GM23338 (cell line): ENCODE data around the gene IL1RAPL2. TPM values are rescaled to one million over a fixed set of nuclear protein-coding genes. Genes with fewer than 3 reads are reported as not detected.

Experiments
- ATAC-seq: fragments of 200-7000 bp; cut with Tn5 transposase; 3 replicates; pipeline ENCODE4 v1.9.1; 2020
- DNase-seq: peaks from one replicate; pipeline ENCODE4 v3.0.0-alpha.2; 2015; ENCODE audit warnings: low spot score
- H2AFZ ChIP-seq: fragments of 200-600 bp; sonication (generic); 2 replicates; pipeline ENCODE4 v1.8.0; 2016; ENCODE audit warnings: antibody characterized with exemption, mild to moderate bottlenecking, moderate library complexity
- H3F3A ChIP-seq: fragments of 200-600 bp; sonication (generic); replicated peaks from 2 replicates; pipeline ENCODE4 v1.8.0; 2017; ENCODE audit warnings: antibody characterized with exemption, mixed run types, low read depth
- H3K27ac ChIP-seq: fragments of 200-600 bp; sonication (generic); 2 replicates; pipeline ENCODE4 v1.6.1; 2016; ENCODE audit warnings: low read depth
- H3K27me3 ChIP-seq: fragments of 200-600 bp; sonication (generic); 2 replicates; pipeline ENCODE4 v1.8.0; 2016; ENCODE audit warnings: mild to moderate bottlenecking, mixed run types, moderate library complexity; ENCODE audit not compliant: insufficient read depth
- H3K36me3 ChIP-seq: fragments of 200-600 bp; sonication (generic); 2 replicates; pipeline ENCODE4 v1.8.0; 2016; ENCODE audit warnings: mild to moderate bottlenecking; ENCODE audit not compliant: insufficient read depth
- H3K4me1 ChIP-seq: fragments of 200-600 bp; sonication (generic); 2 replicates; pipeline ENCODE4 v1.8.0; 2016; ENCODE audit warnings: mild to moderate bottlenecking, moderate library complexity; ENCODE audit not compliant: insufficient read depth
- H3K4me2 ChIP-seq: fragments of 200-600 bp; sonication (generic); 2 replicates; pipeline ENCODE4 v1.7.1; 2017; ENCODE audit warnings: mixed run types
- H3K4me3 ChIP-seq: fragments of 200-600 bp; sonication (generic); 2 replicates; pipeline ENCODE4 v1.6.1; 2016; ENCODE audit warnings: mixed run types
- H3K79me2 ChIP-seq: fragments of 200-600 bp; sonication (generic); replicated peaks from 2 replicates; pipeline ENCODE4 v1.8.0; 2017; ENCODE audit warnings: mild to moderate bottlenecking; ENCODE audit not compliant: insufficient read depth
- H3K9me2 ChIP-seq: fragments of 200-600 bp; sonication (generic); 2 replicates; pipeline ENCODE4 v1.8.0; 2017; ENCODE audit not compliant: insufficient read depth
- H4K20me1 ChIP-seq: fragments of 200-600 bp; sonication (generic); replicated peaks from 2 replicates; pipeline ENCODE4 v1.8.0; 2017; ENCODE audit warnings: mild to moderate bottlenecking; ENCODE audit not compliant: insufficient read depth
- H3K27ac Mint-ChIP-seq: 2 replicates; pipeline ENCODE4 v1.8.0; 2020; ENCODE audit warnings: inconsistent platforms, mild to moderate bottlenecking, moderate library complexity, mixed read lengths
- H3K27me3 Mint-ChIP-seq: 3 replicates; pipeline ENCODE4 v1.8.0; 2022; ENCODE audit warnings: low read depth, mild to moderate bottlenecking, moderate library complexity, mixed read lengths, inconsistent platforms; ENCODE audit not compliant: insufficient read depth, poor library complexity
- H3K36me3 Mint-ChIP-seq: 3 replicates; pipeline ENCODE4 v1.8.0; 2021; ENCODE audit warnings: low read depth, mild to moderate bottlenecking, inconsistent platforms, moderate library complexity, mixed read lengths
- H3K4me1 Mint-ChIP-seq: 3 replicates; pipeline ENCODE4 v1.8.0; 2020; ENCODE audit warnings: mild to moderate bottlenecking, inconsistent platforms, mixed read lengths
- H3K4me3 Mint-ChIP-seq: 3 replicates; pipeline ENCODE4 v1.8.0; 2021; ENCODE audit warnings: moderate library complexity, mild to moderate bottlenecking, inconsistent platforms, mixed read lengths
- H3K9me3 Mint-ChIP-seq: 3 replicates; pipeline ENCODE4 v1.8.0; 2020; ENCODE audit warnings: moderate library complexity, mild to moderate bottlenecking, inconsistent platforms, mixed read lengths
- CTCF ChIP-seq, 2 experiments: fragments of 200-600 bp in 1 of 2; sonication (generic) in 1 of 2; conservative IDR thresholded peaks; 2 replicates each; pipeline versions ENCODE4 v1.5.1 to v1.6.1; 2016 to 2017; ENCODE audit warnings: antibody characterized with exemption in 2 of 2, low read depth in 2 of 2, mild to moderate bottlenecking in 2 of 2, moderate library complexity in 1 of 2
- ETS1 ChIP-seq: IDR thresholded peaks from 2 replicates; pipeline ENCODE4 v1.6.1; 2016; ENCODE audit warnings: antibody characterized with exemption
- EZH2phosphoT487 ChIP-seq: fragments of 200-600 bp; sonication (generic); IDR thresholded peaks from one replicate; pipeline ENCODE4 v1.8.1; 2018; ENCODE audit warnings: antibody characterized with exemption; ENCODE audit not compliant: unreplicated experiment
- JUNB ChIP-seq: IDR thresholded peaks from one replicate; pipeline ENCODE4 v1.6.1; 2016; ENCODE audit warnings: antibody characterized with exemption; ENCODE audit not compliant: unreplicated experiment
- NANOG ChIP-seq: IDR thresholded peaks from 2 replicates; pipeline ENCODE4 v1.6.1; 2016; ENCODE audit warnings: antibody characterized with exemption, borderline replicate concordance
- POLR2AphosphoS5 ChIP-seq: IDR thresholded peaks from 2 replicates; pipeline ENCODE4 v1.6.1; 2016; ENCODE audit warnings: antibody characterized with exemption, low read depth
- REST ChIP-seq: IDR thresholded peaks from one replicate; pipeline ENCODE4 v1.6.1; 2018; ENCODE audit warnings: antibody characterized with exemption; ENCODE audit not compliant: unreplicated experiment
- STAT1 ChIP-seq: IDR thresholded peaks from one replicate; pipeline ENCODE4 v1.6.1; 2016; ENCODE audit warnings: antibody characterized with exemption; ENCODE audit not compliant: unreplicated experiment
- ZNF462 ChIP-seq: fragments of 250-450 bp; sonication (Bioruptor Pico); IDR thresholded peaks from 2 replicates; pipeline ENCODE4 v1.5.0; 2020; ENCODE audit warnings: mild to moderate bottlenecking, moderate library complexity
- polyA plus RNA-seq: library from polyadenylated mRNA; unstranded; fragments of >200 nt; fragmentation: Nextera tagmentation; extraction: Ambion mirVana; gene quantifications from 2 replicates; pipeline ENCODE4 v1.2.1, GENCODE V29; 2016
- total RNA-seq: library from RNA; depleted of rRNA; stranded (reverse); fragments of >200 nt; shearing (Covaris generic); gene quantifications from 2 replicates; pipeline ENCODE4 v1.2.3, GENCODE V29; 2014

The IL1RAPL2 gene
- total and polyA plus RNA-seq, 2 experiments from 2014 or later: 0.80 to 0.94 TPM

- Mint-ChIP-seq H3K27me3 (no peaks in the 10 kb centered on the region), H3K9me3 (no peaks in the 10 kb centered on the region), H3K4me3 (no peak overlapping the region), H3K4me1 (peaks cover 4% of the 10 kb centered on the region; the same call in 2 of the 3 replicates), H3K27ac (no peak overlapping the region), H3K36me3 (no peaks in the 10 kb centered on the region)
- Histone ChIP-seq H3K79me2 (no peaks in the 10 kb centered on the region), H4K20me1 (no peaks in the 10 kb centered on the region), H3K9me2 (no peaks in the 10 kb centered on the region), H2AFZ (no peak overlapping the region), H3F3A (no peaks in the 10 kb centered on the region), H3K4me3 (no peak overlapping the region), H3K27ac (no peak overlapping the region), H3K4me1 (no peaks in the 10 kb centered on the region), H3K4me2 (no peak overlapping the region), H3K27me3 (no peaks in the 10 kb centered on the region), H3K36me3 (no peaks in the 10 kb centered on the region)
- ATAC-seq (no peak), DNase-seq (no peak)
- no peak for TF ChIP-seq CTCF (conservative IDR thresholded peaks at IDR 0.05; ENCODE audit: low read depth in 2 of 2)
- TF ChIP-seq NANOG: no peak
These were observed 560.2 kb downstream of the IL1RAPL2 start for GRCh38 chrX:105126201-105126600.

- Mint-ChIP-seq H3K4me3 (no peak overlapping the region), H3K27me3 (no peaks in the 10 kb centered on the region), H3K36me3 (no peaks in the 10 kb centered on the region), H3K4me1 (peaks cover 9% of the 10 kb centered on the region; the same call in 2 of the 3 replicates), H3K27ac (no peak overlapping the region), H3K9me3 (no peaks in the 10 kb centered on the region)
- no peaks in the 10 kb centered on the region for H3K36me3 ChIP-seq
- no peaks in the 10 kb centered on the region for H3K27me3 ChIP-seq
- DNase-seq (no peak), ATAC-seq (no peak)
- H3K79me2 ChIP-seq: no peaks in the 10 kb centered on the region
- H3K27ac ChIP-seq: no peak overlapping the region
- no peaks in the 10 kb centered on the region for H3K9me2 ChIP-seq
- H3K4me2 ChIP-seq: no peak overlapping the region
- H3K4me1 ChIP-seq: peaks cover 4% of the 10 kb centered on the region; the same call in 1 of the 2 replicates
- H3F3A ChIP-seq: no peaks in the 10 kb centered on the region
- H2AFZ ChIP-seq: no peak overlapping the region
- no peak overlapping the region for H3K4me3 ChIP-seq
- no peaks in the 10 kb centered on the region for H4K20me1 ChIP-seq
- TF ChIP-seq REST (no peak), POLR2AphosphoS5 (no peak), STAT1 (no peak), JUNB (no peak), EZH2phosphoT487 (no peak), ETS1 (no peak), NANOG (no peak), ZNF462 (no peak)
These were observed 568.3 kb downstream of the IL1RAPL2 start for GRCh38 chrX:105134273-105134672.
